HepG2 (cell line): ENCODE measurements around the gene SCYL1. TPM values are rescaled to one million over a fixed set of nuclear protein-coding genes. Genes with fewer than 3 reads are reported as not detected.
A peak's percentile ranks its signal among the peaks of the same experiment; 100 is the strongest.

Experiments
- ATF1 ChIP-seq: IDR thresholded peaks from 2 replicates; pipeline ENCODE4 v1.6.1; 2016; ENCODE audit warnings: mild to moderate bottlenecking, control low read depth
- CAMTA2 ChIP-seq: sonication (generic); formaldehyde crosslinking; IDR thresholded peaks from 2 replicates; pipeline ENCODE4 v1.4.0; 2020; ENCODE audit warnings: mild to moderate bottlenecking, missing genetic modification reagents, borderline replicate concordance
- KLF16 ChIP-seq, 2 experiments: sonication (generic) in 1 of 2; formaldehyde crosslinking in 1 of 2; IDR thresholded peaks; 2 replicates each; pipeline versions ENCODE4 v1.6.1 to v1.8.0; 2016 to 2023; ENCODE audit warnings: missing genetic modification reagents in 2 of 2, missing compliant biosample characterization in 1 of 2
- MTA3 ChIP-seq: sonication (generic); formaldehyde crosslinking; IDR thresholded peaks from 2 replicates; pipeline ENCODE4 v1.4.0; 2020; ENCODE audit warnings: missing genetic modification reagents
- MYNN ChIP-seq: sonication (generic); formaldehyde crosslinking; IDR thresholded peaks from 2 replicates; pipeline ENCODE4 v1.4.0; 2020; ENCODE audit warnings: mild to moderate bottlenecking, low read depth, missing genetic modification reagents
- RBM39 ChIP-seq: fragments of 200-400 bp; formaldehyde crosslinking; IDR thresholded peaks from one replicate; pipeline ENCODE4 v1.6.1; 2018; ENCODE audit warnings: antibody characterized with exemption, mild to moderate bottlenecking, low read depth, low read length; ENCODE audit not compliant: poor library complexity, severe bottlenecking
- SETDB1 ChIP-seq: sonication (generic); formaldehyde crosslinking; IDR thresholded peaks from 2 replicates; pipeline ENCODE4 v1.5.1; 2020; ENCODE audit warnings: missing genetic modification reagents, mild to moderate bottlenecking, borderline replicate concordance
- SRSF4 ChIP-seq: fragments of 200-400 bp; formaldehyde crosslinking; IDR thresholded peaks from one replicate; pipeline ENCODE4 v1.6.1; 2018; ENCODE audit warnings: mild to moderate bottlenecking, low read depth, low read length, moderate library complexity; ENCODE audit not compliant: poor library complexity, severe bottlenecking
- ZNF256 ChIP-seq: sonication (generic); formaldehyde crosslinking; conservative IDR thresholded peaks from 2 replicates; pipeline ENCODE4 v1.4.0; 2020; ENCODE audit warnings: missing genetic modification reagents
- ZNF619 ChIP-seq: sonication (generic); formaldehyde crosslinking; IDR thresholded peaks from 2 replicates; pipeline ENCODE4 v1.4.0; 2020; ENCODE audit warnings: mild to moderate bottlenecking, missing genetic modification reagents
- ZNF83 ChIP-seq: sonication (generic); formaldehyde crosslinking; IDR thresholded peaks from 2 replicates; pipeline ENCODE4 v1.4.0; 2020; ENCODE audit warnings: missing genetic modification reagents, mild to moderate bottlenecking, borderline replicate concordance
- polyA plus RNA-seq, 8 experiments: library from polyadenylated mRNA; depleted of rRNA in 3 of 8; stranded (reverse) in 7 of 8; unstranded in 1 of 8; fragments of >200 nt; fragmentation: Illumina TruSeq in 4 of 8; extraction: Trizol in 4 of 8; gene quantifications; 2 replicates each; pipeline versions ENCODE4 v1.2.1 to v1.2.3, GENCODE V29; 2011 to 2016; ENCODE audit warnings: low read depth in 4 of 8, missing spikeins in 1 of 8, mixed read lengths in 1 of 8; ENCODE audit not compliant: insufficient read depth in 1 of 8
- total RNA-seq, 5 experiments: library from RNA; depleted of rRNA; stranded (reverse); fragments of >200 nt; fragmentation: Illumina TruSeq; extraction: Trizol; gene quantifications; 2 replicates each; pipeline ENCODE4 v1.2.3, GENCODE V29; 2016; ENCODE audit warnings: low read depth in 1 of 5
- TF ChIP-seq, protein P1 (sequence below): sonication (generic); formaldehyde crosslinking; IDR thresholded peaks from 2 replicates; pipeline ENCODE4 v1.4.0; 2020; ENCODE audit warnings: mild to moderate bottlenecking, missing genetic modification reagents
- TF ChIP-seq, protein P2 (sequence below): sonication (generic); formaldehyde crosslinking; IDR thresholded peaks from 2 replicates; pipeline ENCODE4 v1.4.0; 2020; ENCODE audit warnings: mild to moderate bottlenecking, missing genetic modification reagents
- TF ChIP-seq, protein P3 (sequence below): IDR thresholded peaks from 2 replicates; pipeline ENCODE4 v1.6.1; 2016; ENCODE audit warnings: mild to moderate bottlenecking, missing biosample characterization, missing genetic modification reagents
- TF ChIP-seq, protein P4 (sequence below): sonication (generic); formaldehyde crosslinking; IDR thresholded peaks from 2 replicates; pipeline ENCODE4 v1.8.1; 2022; ENCODE audit warnings: low read depth, mild to moderate bottlenecking, missing genetic modification reagents
- TF ChIP-seq, protein P5 (sequence below): IDR thresholded peaks from 2 replicates; pipeline ENCODE4 v1.6.1; 2016; ENCODE audit warnings: missing compliant biosample characterization, missing genetic modification reagents, borderline replicate concordance

The SCYL1 gene
- total and polyA plus RNA-seq, 2 of the 13 experiments (the other 11 are each of a cell fraction or from before 2014, with no cell fraction given), result 65.9 to 103 TPM

DNA sequence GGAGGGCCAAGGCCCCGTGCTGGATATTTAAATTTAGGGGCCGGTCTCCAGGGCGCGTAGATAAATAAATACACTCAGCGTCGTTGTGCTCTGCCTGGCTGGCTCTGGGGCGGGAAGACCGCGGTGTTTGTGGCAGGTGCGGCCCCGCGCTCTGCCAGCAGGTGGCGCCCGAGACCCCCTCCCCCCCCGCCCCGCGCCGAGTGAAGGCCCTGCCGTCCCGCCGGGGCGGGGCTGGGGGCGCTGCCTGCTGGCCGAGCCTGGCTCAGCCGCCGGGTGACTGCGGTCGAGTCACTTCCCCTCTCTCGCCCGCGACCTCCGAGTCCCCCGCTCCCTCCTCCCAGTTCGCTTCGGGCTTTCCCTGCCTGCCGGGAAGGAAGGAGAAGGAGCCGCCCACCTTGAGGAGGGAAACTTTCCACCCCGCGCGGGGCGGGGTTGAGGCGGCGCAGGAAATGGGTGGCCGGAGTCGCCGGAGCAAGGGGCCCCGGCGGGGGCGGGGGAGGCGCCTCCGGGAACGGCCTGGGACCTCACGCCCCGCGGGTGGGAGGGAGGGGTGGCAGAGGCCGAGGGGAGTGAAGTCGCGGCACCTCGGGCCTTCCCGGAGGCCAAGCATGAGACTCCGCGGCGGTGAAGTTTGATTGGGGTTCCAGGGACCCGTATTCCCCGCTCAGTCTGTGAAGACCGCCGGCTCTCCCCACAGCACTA is 49.4 kb downstream of the SCYL1 start (continued):
- TF ChIP-seq, protein P1, sequence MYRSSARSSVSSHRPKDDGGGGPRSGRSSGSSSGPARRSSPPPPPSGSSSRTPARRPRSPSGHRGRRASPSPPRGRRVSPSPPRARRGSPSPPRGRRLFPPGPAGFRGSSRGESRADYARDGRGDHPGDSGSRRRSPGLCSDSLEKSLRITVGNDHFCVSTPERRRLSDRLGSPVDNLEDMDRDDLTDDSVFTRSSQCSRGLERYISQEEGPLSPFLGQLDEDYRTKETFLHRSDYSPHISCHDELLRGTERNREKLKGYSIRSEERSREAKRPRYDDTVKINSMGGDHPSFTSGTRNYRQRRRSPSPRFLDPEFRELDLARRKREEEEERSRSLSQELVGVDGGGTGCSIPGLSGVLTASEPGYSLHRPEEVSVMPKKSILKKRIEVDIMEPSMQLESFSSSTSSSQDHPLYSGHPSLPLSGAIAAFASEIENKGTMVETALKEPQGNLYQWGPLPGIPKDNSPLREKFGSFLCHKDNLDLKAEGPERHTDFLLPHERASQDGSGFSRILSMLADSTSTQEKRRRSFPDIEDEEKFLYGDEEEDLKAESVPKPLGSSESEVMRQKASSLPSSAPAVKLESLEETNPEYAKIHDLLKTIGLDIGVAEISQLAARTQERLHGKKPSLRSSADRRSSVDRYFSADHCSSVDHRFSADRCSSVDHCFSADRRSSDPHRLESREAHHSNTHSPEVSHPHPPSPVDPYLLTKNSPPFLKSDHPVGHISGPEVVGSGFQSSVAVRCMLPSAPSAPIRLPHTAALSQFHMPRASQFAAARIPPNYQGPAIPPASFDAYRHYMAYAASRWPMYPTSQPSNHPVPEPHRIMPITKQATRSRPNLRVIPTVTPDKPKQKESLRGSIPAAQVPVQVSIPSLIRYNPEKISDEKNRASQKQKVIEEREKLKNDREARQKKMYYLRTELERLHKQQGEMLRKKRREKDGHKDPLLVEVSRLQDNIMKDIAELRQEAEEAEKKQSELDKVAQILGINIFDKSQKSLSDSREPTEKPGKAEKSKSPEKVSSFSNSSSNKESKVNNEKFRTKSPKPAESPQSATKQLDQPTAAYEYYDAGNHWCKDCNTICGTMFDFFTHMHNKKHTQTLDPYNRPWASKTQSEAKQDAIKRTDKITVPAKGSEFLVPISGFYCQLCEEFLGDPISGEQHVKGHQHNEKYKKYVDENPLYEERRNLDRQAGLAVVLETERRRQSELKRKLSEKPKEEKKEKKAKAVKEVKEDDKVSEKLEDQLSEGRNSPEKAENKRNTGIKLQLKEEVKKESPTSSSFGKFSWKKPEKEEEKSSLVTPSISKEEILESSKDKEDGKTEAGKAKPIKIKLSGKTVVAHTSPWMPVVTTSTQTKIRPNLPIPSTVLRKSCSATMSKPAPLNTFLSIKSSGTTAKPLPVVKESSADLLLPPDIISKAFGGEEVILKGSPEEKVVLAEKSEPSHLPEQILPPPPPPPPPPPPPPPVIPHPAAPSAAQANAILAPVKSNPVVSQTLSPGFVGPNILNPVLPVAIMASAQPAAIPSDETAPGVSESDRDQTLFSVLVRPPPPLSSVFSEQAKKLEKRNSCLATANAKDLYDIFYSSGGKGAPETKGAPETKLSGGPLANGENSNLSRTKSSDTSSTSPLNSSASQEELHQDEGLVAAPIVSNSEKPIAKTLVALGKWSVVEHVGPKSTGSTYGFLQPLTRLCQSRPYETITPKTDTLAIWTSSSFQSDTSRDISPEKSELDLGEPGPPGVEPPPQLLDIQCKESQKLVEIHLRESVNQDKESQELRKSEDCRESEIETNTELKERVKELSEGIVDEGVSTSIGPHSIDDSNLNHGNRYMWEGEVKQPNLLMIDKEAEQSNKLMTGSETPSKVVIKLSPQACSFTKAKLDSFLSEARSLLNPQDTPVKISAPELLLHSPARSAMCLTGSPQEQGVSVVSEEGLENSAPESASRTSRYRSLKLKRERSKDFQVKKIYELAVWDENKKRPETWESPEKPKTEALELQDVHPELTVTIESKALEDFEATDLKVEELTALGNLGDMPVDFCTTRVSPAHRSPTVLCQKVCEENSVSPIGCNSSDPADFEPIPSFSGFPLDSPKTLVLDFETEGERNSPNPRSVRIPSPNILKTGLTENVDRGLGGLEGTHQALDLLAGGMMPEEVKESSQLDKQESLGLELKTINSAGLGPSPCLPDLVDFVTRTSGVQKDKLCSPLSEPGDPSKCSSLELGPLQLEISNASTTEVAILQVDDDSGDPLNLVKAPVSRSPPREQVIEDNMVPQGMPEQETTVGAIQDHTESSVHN (CRISPR knock-in tag), result no peak
- TF ChIP-seq MYNN (no peak), SETDB1 (no peak), ZNF83 (CRISPR knock-in tag) (no peak), RBM39 (peak; percentile 29), ZNF256 (CRISPR knock-in tag) (no peak), ATF1 (CRISPR knock-in tag) (no peak), MTA3 (CRISPR knock-in tag) (no peak), KLF16 (CRISPR knock-in tag; IDR thresholded peaks at IDR 0.05) (0 out of 4 replicates have a peak, but pooled peaks of 1 of the 2 experiments have one; percentile 33), SRSF4 (no peak), CAMTA2 (CRISPR knock-in tag) (no peak), ZNF619 (CRISPR knock-in tag) (no peak)
- TF ChIP-seq, protein P2, sequence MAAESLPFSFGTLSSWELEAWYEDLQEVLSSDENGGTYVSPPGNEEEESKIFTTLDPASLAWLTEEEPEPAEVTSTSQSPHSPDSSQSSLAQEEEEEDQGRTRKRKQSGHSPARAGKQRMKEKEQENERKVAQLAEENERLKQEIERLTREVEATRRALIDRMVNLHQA (CRISPR knock-in tag), result no peak
- TF ChIP-seq, protein P3, sequence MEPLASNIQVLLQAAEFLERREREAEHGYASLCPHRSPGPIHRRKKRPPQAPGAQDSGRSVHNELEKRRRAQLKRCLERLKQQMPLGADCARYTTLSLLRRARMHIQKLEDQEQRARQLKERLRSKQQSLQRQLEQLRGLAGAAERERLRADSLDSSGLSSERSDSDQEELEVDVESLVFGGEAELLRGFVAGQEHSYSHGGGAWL (CRISPR knock-in tag), result no peak
- TF ChIP-seq, protein P4, sequence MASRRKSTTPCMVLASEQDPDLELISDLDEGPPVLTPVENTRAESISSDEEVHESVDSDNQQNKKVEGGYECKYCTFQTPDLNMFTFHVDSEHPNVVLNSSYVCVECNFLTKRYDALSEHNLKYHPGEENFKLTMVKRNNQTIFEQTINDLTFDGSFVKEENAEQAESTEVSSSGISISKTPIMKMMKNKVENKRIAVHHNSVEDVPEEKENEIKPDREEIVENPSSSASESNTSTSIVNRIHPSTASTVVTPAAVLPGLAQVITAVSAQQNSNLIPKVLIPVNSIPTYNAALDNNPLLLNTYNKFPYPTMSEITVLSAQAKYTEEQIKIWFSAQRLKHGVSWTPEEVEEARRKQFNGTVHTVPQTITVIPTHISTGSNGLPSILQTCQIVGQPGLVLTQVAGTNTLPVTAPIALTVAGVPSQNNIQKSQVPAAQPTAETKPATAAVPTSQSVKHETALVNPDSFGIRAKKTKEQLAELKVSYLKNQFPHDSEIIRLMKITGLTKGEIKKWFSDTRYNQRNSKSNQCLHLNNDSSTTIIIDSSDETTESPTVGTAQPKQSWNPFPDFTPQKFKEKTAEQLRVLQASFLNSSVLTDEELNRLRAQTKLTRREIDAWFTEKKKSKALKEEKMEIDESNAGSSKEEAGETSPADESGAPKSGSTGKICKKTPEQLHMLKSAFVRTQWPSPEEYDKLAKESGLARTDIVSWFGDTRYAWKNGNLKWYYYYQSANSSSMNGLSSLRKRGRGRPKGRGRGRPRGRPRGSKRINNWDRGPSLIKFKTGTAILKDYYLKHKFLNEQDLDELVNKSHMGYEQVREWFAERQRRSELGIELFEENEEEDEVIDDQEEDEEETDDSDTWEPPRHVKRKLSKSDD, result no peak
- TF ChIP-seq, protein P5, sequence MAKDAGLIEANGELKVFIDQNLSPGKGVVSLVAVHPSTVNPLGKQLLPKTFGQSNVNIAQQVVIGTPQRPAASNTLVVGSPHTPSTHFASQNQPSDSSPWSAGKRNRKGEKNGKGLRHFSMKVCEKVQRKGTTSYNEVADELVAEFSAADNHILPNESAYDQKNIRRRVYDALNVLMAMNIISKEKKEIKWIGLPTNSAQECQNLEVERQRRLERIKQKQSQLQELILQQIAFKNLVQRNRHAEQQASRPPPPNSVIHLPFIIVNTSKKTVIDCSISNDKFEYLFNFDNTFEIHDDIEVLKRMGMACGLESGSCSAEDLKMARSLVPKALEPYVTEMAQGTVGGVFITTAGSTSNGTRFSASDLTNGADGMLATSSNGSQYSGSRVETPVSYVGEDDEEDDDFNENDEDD (CRISPR knock-in tag), result peak; percentile 43; the same call in 1 of the 2 replicates
